H1 (cell line): ENCODE measurements around the gene LARP6. TPM values are rescaled to one million over a fixed set of nuclear protein-coding genes. Genes with fewer than 3 reads are reported as not detected.
"Not testable (repeated sequence)": the region's sequence is repeated elsewhere in the genome, so short reads cannot be mapped to it uniquely, and the experiment has no call there.

Experiments used
- CTCF ChIA-PET: fragments of 300-600 bp; sonication (Branson Sonifier 250); formaldehyde crosslinking; loops from one replicate; lab custom pipeline; 2021; ENCODE audit not compliant: partially characterized antibody; lab: Charles Lee
- POLR2A ChIA-PET: fragments of 300-600 bp; sonication (Branson Sonifier 250); formaldehyde crosslinking; loops from one replicate; lab custom pipeline; 2021; ENCODE audit warnings: inconsistent platforms; ENCODE audit not compliant: partially characterized antibody; lab: Charles Lee
- DNase-seq, 2 experiments: peaks; one replicate each; pipeline versions ENCODE4 v3.0.0 to v3.0.0-alpha.2; 2010 to 2022; ENCODE audit warnings: low spot score in 2 of 2, low read depth in 1 of 2, mixed read lengths in 1 of 2
- FAIRE-seq: peaks from 2 replicates; lab custom pipeline; 2011; peaks lifted over from hg19 to GRCh38; lab: Jason Lieb, UNC
- H2AFZ ChIP-seq: 2 replicates; pipeline ENCODE4 v1.8.1; 2012; ENCODE audit warnings: low read length, inconsistent platforms
- H2AK5ac ChIP-seq: 2 replicates; pipeline ENCODE4 v1.6.1; 2013; ENCODE audit warnings: low read depth, low read length
- H2BK120ac ChIP-seq: replicated peaks from 2 replicates; pipeline ENCODE3; 2013; ENCODE audit warnings: low read depth, low read length, inconsistent platforms
- H2BK12ac ChIP-seq: 2 replicates; pipeline ENCODE4 v1.6.1; 2013; ENCODE audit warnings: low read depth, low read length
- H2BK15ac ChIP-seq: 2 replicates; pipeline ENCODE4 v1.6.1; 2013; ENCODE audit warnings: low read length
- H2BK20ac ChIP-seq: 2 replicates; pipeline ENCODE4 v1.6.1; 2013; ENCODE audit warnings: low read length
- H2BK5ac ChIP-seq: 2 replicates; pipeline ENCODE4 v1.6.1; 2013; ENCODE audit warnings: low read depth, low read length
- H3K14ac ChIP-seq: 2 replicates; pipeline ENCODE4 v1.6.1; 2013; ENCODE audit warnings: inconsistent platforms; ENCODE audit not compliant: insufficient read length
- H3K18ac ChIP-seq: 2 replicates; pipeline ENCODE4 v1.6.1; 2013; ENCODE audit warnings: low read length; ENCODE audit errors: extremely low read depth
- H3K23ac ChIP-seq: 2 replicates; pipeline ENCODE4 v1.6.1; 2013; ENCODE audit warnings: inconsistent platforms; ENCODE audit not compliant: insufficient read length
- H3K23me2 ChIP-seq: 2 replicates; pipeline ENCODE4 v1.6.1; 2013; ENCODE audit warnings: low read depth, low read length
- H3K27ac ChIP-seq: 2 replicates; pipeline ENCODE4 v1.6.1; 2011; ENCODE audit warnings: low read depth, low read length, inconsistent platforms
- H3K27me3 ChIP-seq, 4 experiments: replicated peaks in 1 of 4; 1 replicate in 1 of 4; 2 replicates in 3 of 4; pipeline versions ENCODE4 v1.6.1 to v1.8.1; 2011 to 2013; ENCODE audit warnings: low read length in 3 of 4, mild to moderate bottlenecking in 3 of 4, inconsistent platforms in 2 of 4, mixed read lengths in 2 of 4, moderate library complexity in 1 of 4; ENCODE audit not compliant: control insufficient read depth in 3 of 4, insufficient read depth in 3 of 4; ENCODE audit errors: extremely low read depth in 1 of 4
- H3K36me3 ChIP-seq, 4 experiments: 2 replicates each; pipeline versions ENCODE4 v1.6.1 to v1.8.1; 2011 to 2013; ENCODE audit warnings: mild to moderate bottlenecking in 4 of 4, low read length in 3 of 4, moderate library complexity in 2 of 4, control low read depth in 1 of 4, inconsistent platforms in 1 of 4; ENCODE audit not compliant: insufficient read depth in 4 of 4, control insufficient read depth in 2 of 4
- H3K4ac ChIP-seq: replicated peaks from 2 replicates; pipeline ENCODE3; 2013; ENCODE audit warnings: low read length, low read depth, mixed read lengths, inconsistent platforms; ENCODE audit not compliant: insufficient read length
- H3K4me1 ChIP-seq, 4 experiments: replicated peaks in 1 of 4; 1 replicate in 1 of 4; 2 replicates in 3 of 4; pipeline versions ENCODE4 v1.6.1 to v1.8.1; 2011 to 2013; ENCODE audit warnings: low read length in 3 of 4, inconsistent platforms in 2 of 4, mixed read lengths in 1 of 4; ENCODE audit not compliant: insufficient read depth in 4 of 4, control insufficient read depth in 3 of 4
- H3K4me2 ChIP-seq, 2 experiments: 2 replicates each; pipeline versions ENCODE4 v1.6.1 to v1.8.1; 2011 to 2013; ENCODE audit warnings: low read depth in 2 of 2, low read length in 2 of 2, control low read depth in 1 of 2, inconsistent platforms in 1 of 2, mild to moderate bottlenecking in 1 of 2; ENCODE audit not compliant: insufficient read depth in 1 of 2
- H3K4me3 ChIP-seq, 4 experiments: fragments of 200-600, 300-600 bp in 1 of 4; sonication (generic), shearing (Covaris generic), sonication (Bioruptor Twin) in 1 of 4; 2 replicates each; pipeline versions ENCODE4 v1.5.1 to v1.8.1; 2011 to 2016; ENCODE audit warnings: low read length in 4 of 4, low read depth in 3 of 4, control low read depth in 2 of 4, inconsistent platforms in 2 of 4, mild to moderate bottlenecking in 2 of 4, mixed read lengths in 1 of 4, moderate library complexity in 1 of 4; ENCODE audit not compliant: insufficient read depth in 2 of 4; ENCODE audit errors: extremely low read depth in 1 of 4
- H3K56ac ChIP-seq: replicated peaks from 2 replicates; pipeline ENCODE3; 2013; ENCODE audit warnings: low read depth, mild to moderate bottlenecking, mixed read lengths, low read length, inconsistent platforms; ENCODE audit not compliant: insufficient read length
- H3K79me1 ChIP-seq: 2 replicates; pipeline ENCODE4 v1.6.1; 2013; ENCODE audit warnings: low read depth, low read length, control low read depth
- H3K79me2 ChIP-seq, 2 experiments: 2 replicates each; pipeline versions ENCODE4 v1.6.1 to v1.8.1; 2012 to 2013; ENCODE audit warnings: low read length in 2 of 2, mild to moderate bottlenecking in 2 of 2, inconsistent platforms in 1 of 2; ENCODE audit not compliant: insufficient read depth in 2 of 2, control insufficient read depth in 1 of 2
- H3K9ac ChIP-seq, 4 experiments: replicated peaks in 1 of 4; 1 replicate in 1 of 4; 2 replicates in 3 of 4; pipeline versions ENCODE4 v1.6.1 to v1.8.1; 2011 to 2013; ENCODE audit warnings: low read depth in 3 of 4, low read length in 3 of 4, control low read depth in 2 of 4, mild to moderate bottlenecking in 2 of 4, moderate library complexity in 2 of 4, inconsistent platforms in 1 of 4; ENCODE audit errors: extremely low read depth in 1 of 4
- H3K9me3 ChIP-seq, 2 experiments: 2 replicates each; pipeline versions ENCODE4 v1.6.1 to v1.8.1; 2012 to 2013; ENCODE audit warnings: mild to moderate bottlenecking in 2 of 2, moderate library complexity in 2 of 2, control low read depth in 1 of 2, inconsistent platforms in 1 of 2, low read depth in 1 of 2, low read length in 1 of 2, mixed read lengths in 1 of 2; ENCODE audit not compliant: insufficient read depth in 2 of 2
- H4K20me1 ChIP-seq, 2 experiments: replicated peaks in 1 of 2; 2 replicates each; pipeline versions ENCODE3 to v1.8.1; 2011 to 2013; ENCODE audit warnings: inconsistent platforms in 2 of 2, low read length in 2 of 2, mild to moderate bottlenecking in 1 of 2; ENCODE audit not compliant: insufficient read depth in 2 of 2, control insufficient read depth in 1 of 2
- H4K5ac ChIP-seq: 2 replicates; pipeline ENCODE4 v1.6.1; 2013; ENCODE audit warnings: low read length, low read depth, mixed read lengths, inconsistent platforms; ENCODE audit not compliant: insufficient read length
- H4K8ac ChIP-seq: 2 replicates; pipeline ENCODE4 v1.8.0; 2013; ENCODE audit warnings: mild to moderate bottlenecking, moderate library complexity, low read length, inconsistent platforms; ENCODE audit not compliant: insufficient read depth; ENCODE audit errors: extremely low read depth
- H4K91ac ChIP-seq: replicated peaks from 2 replicates; pipeline ENCODE3; 2013; ENCODE audit warnings: low read length, mixed read lengths, inconsistent platforms; ENCODE audit not compliant: insufficient read length
- CEBPB ChIP-seq: IDR thresholded peaks from 2 replicates; pipeline ENCODE4 v1.6.1; 2012; ENCODE audit warnings: low read depth, low read length
- EP300 ChIP-seq, 2 experiments: IDR thresholded peaks; 1 replicate in 1 of 2; 2 replicates in 1 of 2; pipeline ENCODE4 v1.6.1; 2011 to 2012; ENCODE audit warnings: low read depth in 2 of 2, low read length in 2 of 2, mild to moderate bottlenecking in 2 of 2, borderline replicate concordance in 1 of 2, inconsistent platforms in 1 of 2, moderate library complexity in 1 of 2
- POLR2A ChIP-seq, 2 experiments: IDR thresholded peaks; 1 replicate in 1 of 2; 2 replicates in 1 of 2; pipeline ENCODE4 v1.6.1; 2011; ENCODE audit warnings: low read depth in 2 of 2, low read length in 2 of 2, mild to moderate bottlenecking in 2 of 2; ENCODE audit errors: control extremely low read depth in 1 of 2
- SRF ChIP-seq: IDR thresholded peaks from 2 replicates; pipeline ENCODE4 v1.6.1; 2011; ENCODE audit warnings: mild to moderate bottlenecking, low read depth, low read length, moderate library complexity
- TAF1 ChIP-seq: IDR thresholded peaks from 2 replicates; pipeline ENCODE4 v1.6.1; 2011; ENCODE audit warnings: mild to moderate bottlenecking, low read depth, low read length
- TAF7 ChIP-seq: optimal IDR thresholded peaks from 2 replicates; pipeline ENCODE3; 2011; ENCODE audit warnings: low read depth, mild to moderate bottlenecking, inconsistent platforms, low read length, moderate library complexity, borderline replicate concordance
- TCF12 ChIP-seq: IDR thresholded peaks from 2 replicates; pipeline ENCODE4 v1.6.1; 2011; ENCODE audit warnings: low read depth, mild to moderate bottlenecking, low read length
- WGBS, 2 experiments: shearing (Covaris generic) in 1 of 2; methylation state at CpG; one replicate each; pipeline versions ENCODE4 v1.1.6 to v1.1.7; 2013 to 2015; ENCODE audit warnings: low lambda C conversion rate in 2 of 2, mixed read lengths in 2 of 2, inconsistent platforms in 1 of 2, low coverage in 1 of 2, missing lambda C conversion rate in 1 of 2; ENCODE audit not compliant: insufficient replicate concordance in 2 of 2, insufficient coverage in 1 of 2, insufficient read length in 1 of 2; ENCODE audit errors: extremely low coverage in 1 of 2, missing lambda C conversion rate in 1 of 2; 5-methylcytosine and 5-hydroxymethylcytosine counted together
- polyA plus RNA-seq, 7 experiments: library from polyadenylated mRNA; depleted of rRNA in 3 of 7; stranded (reverse) in 5 of 7; unstranded in 2 of 7; fragments of >200 nt in 5 of 7; fragments of 200-250 nt in 2 of 7; gene quantifications; 1 replicate in 5 of 7; 2 replicates in 1 of 7; 4 replicates in 1 of 7; pipeline versions ENCODE4 v1.2.1 to v1.2.3, GENCODE V29; 2011 to 2013; ENCODE audit warnings: missing spikeins in 2 of 7, mixed read lengths in 2 of 7
- total RNA-seq: library from RNA; stranded (reverse); fragmentation: NEBNext Ultra II Directional; extraction: Animal tissue kit (Norgen Biotek cat#: 25700); gene quantifications from 2 replicates; pipeline ENCODE4 v1.2.1, GENCODE V29; 2021

Gene LARP6
- total and polyA plus RNA-seq, 2 of the 8 experiments (the other 6 are each of a cell fraction or from before 2014, with no cell fraction given): 21.0 to 24.7 TPM

GRCh38 chr15:70806992-70807712, 46.8 kb downstream of the LARP6 start (continued):
- TF ChIP-seq TCF12 (no peak), TAF7 (no peak), POLR2A (IDR thresholded peaks at IDR 0.05; ENCODE audit: control extremely low read depth in 1 of 2, low read depth in 2 of 2, low read length in 2 of 2) (no peak), TAF1 (no peak), EP300 (IDR thresholded peaks at IDR 0.05; ENCODE audit: borderline replicate concordance in 1 of 2, low read depth in 2 of 2, low read length in 2 of 2) (no peak), SRF (no peak), CEBPB (no peak)

- H3K4me3 ChIP-seq, H3K9me3 ChIP-seq, H2AK5ac ChIP-seq, H4K20me1 ChIP-seq, H2BK120ac ChIP-seq, H3K27me3 ChIP-seq, H3K4me2 ChIP-seq, H3K79me1 ChIP-seq, H3K23me2 ChIP-seq, H3K79me2 ChIP-seq, H3K14ac ChIP-seq, H3K36me3 ChIP-seq, H2BK5ac ChIP-seq, H3K23ac ChIP-seq, FAIRE-seq, H3K56ac ChIP-seq, H3K4me1 ChIP-seq, H3K18ac ChIP-seq, H4K5ac ChIP-seq, H2BK12ac ChIP-seq, H3K4ac ChIP-seq, H4K8ac ChIP-seq, H3K9ac ChIP-seq, H3K27ac ChIP-seq, H4K91ac ChIP-seq, DNase-seq, H2AFZ ChIP-seq, H2BK20ac ChIP-seq, POLR2A ChIA-PET, H2BK15ac ChIP-seq: not testable (repeated sequence)
- CTCF ChIA-PET: interaction anchor here (0.9 kb wide), 1 partner anchor 20 kb away, joined by 4 read pairs; no protein-coding TSS in a partner anchor
- 91% methylated on average over 9 of the region's 9 CpGs; no CpG with 5 or more reads in 1 of the 2 experiments for WGBS, 2 experiments
Measured at GRCh38 chr15:70804388-70804787, 49.6 kb downstream of the LARP6 start.
